GM12872 (cell line): ENCODE results near the gene THG1L.

ENCODE experiments used
- TF ChIP-seq, protein P1 (sequence below): IDR thresholded peaks from 3 replicates; pipeline ENCODE4 v1.5.1; 2011; ENCODE audit warnings: low read depth, mild to moderate bottlenecking, low read length, moderate library complexity; ENCODE audit not compliant: insufficient read depth

Gene THG1L

GRCh38 chr5:157709346-157709745, 21.9 kb upstream of the THG1L start:
- TF ChIP-seq, protein P1, sequence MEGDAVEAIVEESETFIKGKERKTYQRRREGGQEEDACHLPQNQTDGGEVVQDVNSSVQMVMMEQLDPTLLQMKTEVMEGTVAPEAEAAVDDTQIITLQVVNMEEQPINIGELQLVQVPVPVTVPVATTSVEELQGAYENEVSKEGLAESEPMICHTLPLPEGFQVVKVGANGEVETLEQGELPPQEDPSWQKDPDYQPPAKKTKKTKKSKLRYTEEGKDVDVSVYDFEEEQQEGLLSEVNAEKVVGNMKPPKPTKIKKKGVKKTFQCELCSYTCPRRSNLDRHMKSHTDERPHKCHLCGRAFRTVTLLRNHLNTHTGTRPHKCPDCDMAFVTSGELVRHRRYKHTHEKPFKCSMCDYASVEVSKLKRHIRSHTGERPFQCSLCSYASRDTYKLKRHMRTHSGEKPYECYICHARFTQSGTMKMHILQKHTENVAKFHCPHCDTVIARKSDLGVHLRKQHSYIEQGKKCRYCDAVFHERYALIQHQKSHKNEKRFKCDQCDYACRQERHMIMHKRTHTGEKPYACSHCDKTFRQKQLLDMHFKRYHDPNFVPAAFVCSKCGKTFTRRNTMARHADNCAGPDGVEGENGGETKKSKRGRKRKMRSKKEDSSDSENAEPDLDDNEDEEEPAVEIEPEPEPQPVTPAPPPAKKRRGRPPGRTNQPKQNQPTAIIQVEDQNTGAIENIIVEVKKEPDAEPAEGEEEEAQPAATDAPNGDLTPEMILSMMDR: no peak

GRCh38 chr5:157710431-157710830, 20.8 kb upstream of the THG1L start:
- TF ChIP-seq, protein P1: no peak

DNA sequence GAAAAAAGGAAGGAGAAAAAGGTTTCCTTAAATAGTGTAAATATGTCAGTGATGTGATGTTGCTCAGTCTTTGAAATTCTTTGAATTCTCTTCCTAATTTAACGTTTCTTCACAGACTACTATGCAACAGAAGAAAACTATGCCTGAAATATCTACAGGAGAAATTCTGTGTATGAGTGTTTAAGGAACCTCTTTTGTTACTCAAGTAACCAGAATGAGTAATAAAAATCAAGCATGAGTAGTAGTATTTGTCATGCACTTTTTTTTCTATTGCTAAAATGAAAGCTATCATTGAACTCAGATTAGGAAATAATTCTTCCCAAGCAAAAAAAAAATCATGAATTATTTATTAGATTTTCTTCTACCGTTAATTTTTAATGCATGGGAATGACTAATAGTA, 20.3 kb upstream of the THG1L start:
- TF ChIP-seq, protein P1: no peak

GRCh38 chr5:157713830-157714595, 17.2 kb upstream of the THG1L start:
- TF ChIP-seq, protein P1: no peak

DNA sequence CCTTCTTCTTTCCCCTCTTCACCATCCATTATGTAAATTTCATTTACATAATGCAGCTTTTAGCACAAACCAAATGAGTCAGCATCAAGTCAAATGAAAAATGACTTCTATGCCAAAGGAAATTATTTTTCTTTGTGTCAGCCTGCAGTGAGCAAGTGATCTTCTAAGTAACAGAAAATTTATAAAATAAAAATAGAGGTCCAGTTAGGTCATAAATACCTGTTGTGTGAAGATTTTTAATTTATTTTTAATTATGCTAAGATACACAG, 16.7 kb upstream of the THG1L start:
- TF ChIP-seq, protein P1: no peak

- TF ChIP-seq, protein P1: peak; percentile 53
Observed at GRCh38 chr5:157718519-157718918, 12.7 kb upstream of the THG1L start.

GRCh38 chr5:157719245-157719644, 12.0 kb upstream of the THG1L start:
- TF ChIP-seq, protein P1: no peak

- TF ChIP-seq, protein P1: no peak
Observed at GRCh38 chr5:157721159-157721558, 10.1 kb upstream of the THG1L start.
